Occipital lobe (tissue), 2 donors: ENCODE data around the gene FOS. TPM values are rescaled to one million over a fixed set of nuclear protein-coding genes. Genes with fewer than 3 reads are reported as not detected.
"Not testable (repeated sequence)": the region's sequence is repeated elsewhere in the genome, so short reads cannot be mapped to it uniquely, and the experiment has no call there.

Experiments
- DNase-seq: peaks from one replicate; lab custom pipeline; 2025; lab: John Stamatoyannopoulos, UW
- total RNA-seq: library from RNA; depleted of rRNA; stranded (reverse); fragments of >200 nt; gene quantifications from one replicate; pipeline ENCODE4 v1.2.3, GENCODE V29; 2014

FOS gene
- total RNA-seq, 1 donor from 2014 or later = 51.2 TPM

DNA sequence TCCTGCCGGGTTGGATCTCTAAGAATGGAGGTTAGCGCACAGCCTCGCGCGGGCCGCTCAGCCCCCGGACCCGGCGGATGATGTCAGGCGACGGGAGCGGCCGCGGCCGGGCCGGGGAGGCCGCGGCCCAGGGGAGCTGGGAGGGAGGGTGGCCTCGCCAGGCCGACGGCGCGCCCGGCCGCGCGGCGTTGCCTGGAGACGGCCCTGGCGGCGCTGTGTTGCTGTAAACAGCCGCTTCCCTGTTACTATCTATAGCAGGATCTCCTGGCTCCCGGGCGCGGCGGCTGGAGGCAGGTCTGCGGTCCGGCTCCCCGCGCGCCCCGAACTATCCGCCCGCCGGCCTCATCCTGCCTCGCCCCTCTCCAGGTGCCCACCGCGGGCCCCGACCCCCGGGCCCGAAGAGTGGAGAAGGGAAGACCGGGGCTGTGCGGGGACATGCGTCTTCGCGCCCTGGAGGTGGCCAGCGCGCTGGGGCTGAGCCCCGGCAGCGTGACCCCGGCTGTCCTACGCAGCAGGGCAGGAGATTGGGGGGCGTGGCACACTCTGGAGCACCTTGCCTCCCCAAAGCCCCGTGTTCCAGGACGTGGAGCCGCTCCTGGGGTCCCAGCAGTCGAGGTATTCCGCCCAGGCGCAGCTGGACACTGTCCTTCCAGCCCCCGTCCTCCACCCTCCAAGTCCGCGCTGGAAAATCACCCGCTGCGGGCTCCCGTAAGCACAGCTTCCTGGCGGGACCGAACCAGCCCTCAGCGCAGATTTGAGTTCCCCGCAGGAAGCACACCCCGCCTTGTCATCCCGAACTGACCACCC is 1.4 kb upstream of the FOS start:
- peak; percentile 88 for DNase-seq

DNA sequence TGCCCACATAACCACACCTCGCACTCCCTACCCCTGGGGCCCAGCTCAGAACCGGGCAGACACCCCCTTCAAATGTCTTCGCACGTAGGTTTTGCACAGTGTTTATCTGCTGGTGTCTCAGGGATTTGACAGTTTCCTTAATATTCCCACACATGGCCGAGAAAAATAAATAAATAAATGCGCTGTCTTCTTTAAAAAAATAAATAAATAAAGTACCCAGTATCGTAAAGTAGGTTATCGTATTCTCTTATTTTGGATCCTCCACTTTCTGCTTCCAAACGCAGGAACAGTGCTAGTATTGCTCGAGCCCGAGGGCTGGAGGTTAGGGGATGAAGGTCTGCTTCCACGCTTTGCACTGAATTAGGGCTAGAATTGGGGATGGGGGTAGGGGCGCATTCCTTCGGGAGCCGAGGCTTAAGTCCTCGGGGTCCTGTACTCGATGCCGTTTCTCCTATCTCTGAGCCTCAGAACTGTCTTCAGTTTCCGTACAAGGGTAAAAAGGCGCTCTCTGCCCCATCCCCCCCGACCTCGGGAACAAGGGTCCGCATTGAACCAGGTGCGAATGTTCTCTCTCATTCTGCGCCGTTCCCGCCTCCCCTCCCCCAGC is 710 bp upstream of the FOS start:
- DNase-seq = no peak

GRCh38 chr14:75279153-75279762 is 630 bp downstream of the FOS start:
- DNase-seq = peak; percentile 61

- DNase-seq = no peak
These were observed 1.2 kb downstream of the FOS start for GRCh38 chr14:75279763-75280290.

- DNase-seq = no peak
These were observed 1.7 kb downstream of the FOS start for GRCh38 chr14:75280291-75280830.

DNA sequence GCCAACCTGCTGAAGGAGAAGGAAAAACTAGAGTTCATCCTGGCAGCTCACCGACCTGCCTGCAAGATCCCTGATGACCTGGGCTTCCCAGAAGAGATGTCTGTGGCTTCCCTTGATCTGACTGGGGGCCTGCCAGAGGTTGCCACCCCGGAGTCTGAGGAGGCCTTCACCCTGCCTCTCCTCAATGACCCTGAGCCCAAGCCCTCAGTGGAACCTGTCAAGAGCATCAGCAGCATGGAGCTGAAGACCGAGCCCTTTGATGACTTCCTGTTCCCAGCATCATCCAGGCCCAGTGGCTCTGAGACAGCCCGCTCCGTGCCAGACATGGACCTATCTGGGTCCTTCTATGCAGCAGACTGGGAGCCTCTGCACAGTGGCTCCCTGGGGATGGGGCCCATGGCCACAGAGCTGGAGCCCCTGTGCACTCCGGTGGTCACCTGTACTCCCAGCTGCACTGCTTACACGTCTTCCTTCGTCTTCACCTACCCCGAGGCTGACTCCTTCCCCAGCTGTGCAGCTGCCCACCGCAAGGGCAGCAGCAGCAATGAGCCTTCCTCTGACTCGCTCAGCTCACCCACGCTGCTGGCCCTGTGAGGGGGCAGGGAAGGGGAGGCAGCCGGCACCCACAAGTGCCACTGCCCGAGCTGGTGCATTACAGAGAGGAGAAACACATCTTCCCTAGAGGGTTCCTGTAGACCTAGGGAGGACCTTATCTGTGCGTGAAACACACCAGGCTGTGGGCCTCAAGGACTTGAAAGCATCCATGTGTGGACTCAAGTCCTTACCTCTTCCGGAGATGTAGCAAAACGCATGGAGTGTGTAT is 2.4 kb downstream of the FOS start:
- DNase-seq = no peak

GRCh38 chr14:75281654-75282019 is 3.0 kb downstream of the FOS start:
- DNase-seq = no peak

- no peak for DNase-seq
These were observed 3.5 kb downstream of the FOS start for GRCh38 chr14:75282170-75282554.

GRCh38 chr14:75282555-75283161 is 4.0 kb downstream of the FOS start:
- DNase-seq = not testable (repeated sequence)

- no peak for DNase-seq
These were observed 4.7 kb downstream of the FOS start for GRCh38 chr14:75283162-75283832.

- no peak for DNase-seq
These were observed 5.4 kb downstream of the FOS start for GRCh38 chr14:75283833-75284563.

- no peak for DNase-seq
These were observed 6.7 kb downstream of the FOS start for GRCh38 chr14:75285331-75285730.

DNA sequence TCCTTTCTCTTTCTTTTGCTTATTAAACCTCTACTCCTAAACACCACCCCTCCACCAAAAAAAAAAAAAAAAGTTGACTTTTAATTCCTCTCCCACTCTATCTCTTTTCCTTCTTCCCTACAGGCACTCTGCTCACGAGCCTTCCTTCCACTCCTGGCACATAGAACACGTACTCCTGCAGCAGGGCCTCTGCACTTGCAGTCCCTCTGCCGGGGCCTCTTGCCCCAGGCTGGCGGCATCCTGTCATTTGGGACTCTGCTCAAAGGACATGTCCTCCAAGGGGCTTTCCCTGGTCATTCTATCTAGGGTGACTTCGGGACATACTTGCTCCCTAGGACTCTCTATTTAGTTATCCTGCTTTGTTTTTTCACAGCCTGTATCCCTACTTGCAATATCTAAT is 7.7 kb downstream of the FOS start:
- no peak for DNase-seq

DNA sequence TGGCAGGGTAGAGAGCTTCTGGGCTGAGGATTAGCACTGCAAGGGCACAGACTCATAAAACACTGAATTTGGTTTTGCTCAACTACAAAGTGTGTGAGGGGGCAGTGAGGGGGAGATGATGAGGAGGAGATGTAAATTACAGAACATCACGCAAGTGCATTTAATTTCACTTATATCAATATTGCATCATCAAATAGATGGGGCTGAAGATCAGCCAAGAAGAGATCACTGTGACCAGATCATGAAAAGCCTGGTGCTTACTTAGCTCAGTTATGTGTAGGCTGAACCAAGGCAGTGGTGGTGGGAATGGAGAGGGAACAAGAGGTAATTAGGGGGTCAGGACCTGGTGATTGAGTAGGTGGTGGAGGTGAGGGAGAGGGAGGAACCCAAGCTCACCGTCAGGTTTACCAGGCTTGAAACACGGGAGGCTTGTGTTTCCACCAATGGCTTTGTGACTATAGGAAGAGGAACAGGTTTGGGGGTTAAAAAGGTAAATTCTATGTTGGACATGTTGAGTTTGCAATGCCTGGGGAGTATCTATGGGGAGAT is 11.3 kb downstream of the FOS start:
- no peak for DNase-seq

GRCh38 chr14:75290851-75291250 is 12.2 kb downstream of the FOS start:
- no peak for DNase-seq

GRCh38 chr14:75291331-75291730 is 12.7 kb downstream of the FOS start:
- no peak for DNase-seq

DNA sequence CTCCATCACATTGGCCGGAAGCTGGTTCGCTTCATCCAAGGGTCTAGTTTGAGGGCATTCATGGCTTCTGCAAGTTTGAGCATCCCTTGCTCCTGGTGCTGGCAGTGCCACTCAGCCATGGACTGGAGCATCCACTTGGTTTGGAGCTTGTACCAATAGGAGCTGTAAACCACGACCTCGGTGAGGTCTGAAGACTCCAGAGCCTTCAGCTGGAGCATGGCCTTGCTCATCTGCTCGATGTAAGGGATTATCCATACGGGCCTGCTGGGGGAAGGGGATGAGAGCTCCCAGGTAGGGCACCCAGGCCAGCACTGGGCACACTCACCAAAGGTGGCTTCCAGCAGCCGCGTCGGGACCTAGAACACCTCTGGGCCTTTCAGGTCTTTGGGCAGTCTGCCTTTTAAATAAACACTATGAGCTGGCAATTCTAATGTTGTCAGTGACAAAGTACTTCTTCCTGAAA is 13.5 kb downstream of the FOS start:
- no peak for DNase-seq

DNA sequence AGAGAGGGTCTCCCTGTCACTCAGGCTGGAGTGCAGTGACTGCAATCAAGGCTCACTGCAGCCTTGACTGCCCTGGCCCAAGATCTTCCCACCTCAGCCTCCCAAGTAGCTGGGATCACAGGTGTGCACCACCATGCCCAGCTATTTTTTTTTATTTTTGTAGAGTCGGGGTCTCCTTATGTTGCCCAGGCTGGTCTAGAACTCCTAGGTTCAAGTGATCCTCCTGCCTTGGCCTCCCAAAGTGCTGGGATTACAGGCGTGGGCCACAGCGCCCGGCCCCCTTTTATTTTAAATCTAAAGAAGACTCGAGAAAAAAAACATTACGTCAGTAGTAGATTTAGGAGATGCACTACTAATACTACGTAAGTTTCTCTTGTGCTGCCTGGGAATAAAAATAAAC is 14.3 kb downstream of the FOS start:
- no peak for DNase-seq

- DNase-seq = peak; percentile 93
These were observed 15.5 kb downstream of the FOS start for GRCh38 chr14:75293920-75294648.
